Ecto neural progenitor cell (in vitro differentiated cells): ENCODE measurements around the gene ANKRD29.
"Not testable (repeated sequence)": the region's sequence is repeated elsewhere in the genome, so short reads cannot be mapped to it uniquely, and the experiment has no call there.

Experiments
- DNase-seq: peaks from one replicate; pipeline ENCODE4 v3.0.0-alpha.2; 2018; ENCODE audit warnings: low spot score

The ANKRD29 gene

GRCh38 chr18:23616258-23616657 is 46.5 kb downstream of the ANKRD29 start:
- DNase-seq, result no peak

DNA sequence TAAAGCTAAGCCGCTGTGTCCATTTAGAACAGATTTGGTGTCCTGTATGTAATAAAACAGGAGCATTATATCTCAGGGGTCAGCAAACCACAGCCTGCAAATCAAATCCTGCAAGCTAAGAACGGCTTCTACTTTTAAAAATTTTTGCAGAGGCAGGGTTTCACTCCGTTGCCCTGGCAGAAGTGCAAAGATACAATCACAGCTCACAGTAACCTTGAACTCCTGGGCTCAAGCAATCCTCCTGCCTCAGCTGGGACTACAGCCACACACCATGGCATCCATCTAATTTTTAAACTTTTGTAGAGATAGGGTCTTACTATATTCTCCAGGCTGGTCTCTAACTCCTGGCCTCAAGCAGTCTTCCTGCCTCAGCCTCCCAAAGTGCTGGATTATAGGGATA is 47.8 kb downstream of the ANKRD29 start:
- no peak for DNase-seq

DNA sequence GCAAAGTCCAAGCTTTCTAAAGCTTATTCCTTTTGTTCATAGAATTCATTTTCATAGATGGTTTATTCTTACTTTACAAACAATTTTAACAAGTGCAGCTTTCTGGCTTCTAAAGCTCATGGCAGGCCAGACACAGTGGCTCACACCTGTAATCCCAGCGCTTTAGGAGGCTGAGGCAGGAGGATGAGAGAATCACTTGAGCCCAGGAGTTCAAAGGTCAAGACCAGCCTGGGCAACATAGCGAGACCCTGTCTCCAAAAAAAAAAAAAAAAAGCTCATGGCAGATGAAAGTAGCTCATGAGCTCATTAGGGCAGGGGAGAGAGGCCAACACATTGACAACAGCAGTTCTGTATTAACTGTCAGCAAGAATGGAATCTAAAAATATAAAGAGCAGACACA is 48.3 kb downstream of the ANKRD29 start:
- no peak for DNase-seq

GRCh38 chr18:23613091-23613475 is 49.6 kb downstream of the ANKRD29 start:
- not testable (repeated sequence) for DNase-seq

- DNase-seq, result no peak
These were observed 50.1 kb downstream of the ANKRD29 start for GRCh38 chr18:23612434-23613090.

GRCh38 chr18:23609390-23610023 is 53.2 kb downstream of the ANKRD29 start:
- no peak for DNase-seq

DNA sequence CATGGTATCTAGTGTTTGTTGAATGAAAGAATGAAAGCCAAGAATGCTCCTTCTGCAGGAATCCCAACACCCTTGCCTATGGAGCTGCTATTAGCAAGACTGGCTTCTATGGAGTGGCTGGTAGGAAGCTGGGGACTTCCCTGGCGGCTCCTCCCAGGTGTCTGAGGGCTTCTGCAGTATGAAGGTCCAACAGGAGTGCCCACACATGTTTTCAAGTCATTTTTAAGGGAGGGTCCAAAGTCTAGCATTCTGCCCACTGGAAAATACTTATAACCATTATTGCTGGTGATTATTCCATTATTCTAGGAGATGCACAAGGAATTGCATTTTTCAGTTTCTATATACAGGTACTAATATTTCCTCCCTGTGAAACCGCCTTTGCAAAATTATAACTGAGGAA is 54.5 kb downstream of the ANKRD29 start:
- no peak for DNase-seq

- no peak for DNase-seq
These were observed 56.8 kb downstream of the ANKRD29 start for GRCh38 chr18:23605941-23606340.

DNA sequence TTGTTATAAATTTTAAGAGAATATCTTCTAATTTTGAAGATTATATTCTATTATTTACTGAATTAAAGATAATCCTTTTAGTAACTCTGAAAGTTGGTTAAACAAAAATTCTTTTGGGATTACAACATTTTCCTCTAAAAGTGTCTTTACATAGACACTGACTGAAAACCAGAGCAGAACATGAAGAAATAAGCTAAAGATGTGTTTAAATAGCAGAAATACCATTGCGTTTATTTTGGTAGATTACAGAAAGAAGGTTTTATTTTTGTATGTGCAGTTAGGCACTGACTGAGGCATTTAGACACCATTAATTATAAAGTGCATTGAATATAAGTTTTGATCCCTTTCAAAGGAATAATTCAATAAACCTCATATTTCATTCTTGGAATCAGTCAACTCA is 62.9 kb downstream of the ANKRD29 start:
- no peak for DNase-seq

DNA sequence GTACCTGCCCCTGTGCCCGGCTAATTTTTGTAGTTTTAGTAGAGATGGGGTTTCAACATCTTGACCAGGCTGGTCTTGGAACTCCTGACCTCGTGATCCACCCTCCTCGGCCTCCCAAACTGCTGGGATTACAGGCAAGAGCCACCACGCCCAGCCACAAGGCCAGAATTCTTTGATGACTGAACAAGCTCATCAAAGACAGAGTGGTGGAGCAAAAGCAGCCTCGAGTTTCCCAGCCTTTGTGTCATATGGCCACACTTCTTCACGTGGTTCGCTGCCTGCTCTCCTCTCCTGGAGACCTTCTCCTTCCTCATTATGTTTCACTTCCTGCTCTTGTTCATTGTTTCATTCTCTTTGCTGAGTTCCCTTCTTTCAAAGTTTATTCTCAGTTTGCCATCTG is 66.5 kb downstream of the ANKRD29 start:
- no peak for DNase-seq

DNA sequence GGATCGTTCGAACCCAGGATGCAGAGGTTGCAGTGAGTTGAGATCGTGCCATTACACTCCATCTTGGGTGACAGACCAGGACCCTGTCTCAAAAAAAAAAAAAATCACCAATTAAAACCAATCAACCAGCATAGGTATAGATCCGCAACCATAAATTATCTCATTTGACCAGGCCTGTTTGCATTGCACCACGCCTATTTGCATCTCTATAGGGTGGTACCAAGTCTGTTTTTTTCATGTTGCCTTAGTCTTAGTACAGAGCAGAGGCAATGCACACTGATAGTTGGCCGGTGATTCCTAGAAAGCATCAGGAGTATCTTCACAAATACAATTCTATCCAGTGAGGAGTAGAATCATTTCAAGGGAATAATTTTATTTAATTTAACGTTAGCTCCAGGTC is 67.1 kb downstream of the ANKRD29 start:
- DNase-seq, result no peak

DNA sequence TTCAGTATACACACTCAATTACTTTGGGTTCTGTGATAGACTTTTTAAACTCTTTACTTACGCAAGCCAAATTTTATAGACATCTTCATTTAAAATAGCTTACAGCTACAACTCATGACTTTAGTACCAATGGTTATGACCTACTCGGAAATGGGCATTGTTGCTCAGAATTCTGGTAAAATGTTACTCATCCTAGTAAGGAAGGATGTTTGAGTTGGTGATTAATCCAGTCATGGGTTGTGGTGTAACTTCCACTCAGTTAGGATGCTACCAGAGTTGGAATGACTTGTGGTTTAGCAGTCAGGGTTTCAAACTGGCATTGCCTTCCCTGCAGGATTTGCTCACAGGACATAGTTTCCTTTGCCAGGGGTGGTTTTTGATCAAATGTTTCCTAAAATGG is 69.0 kb downstream of the ANKRD29 start:
- DNase-seq, result no peak

DNA sequence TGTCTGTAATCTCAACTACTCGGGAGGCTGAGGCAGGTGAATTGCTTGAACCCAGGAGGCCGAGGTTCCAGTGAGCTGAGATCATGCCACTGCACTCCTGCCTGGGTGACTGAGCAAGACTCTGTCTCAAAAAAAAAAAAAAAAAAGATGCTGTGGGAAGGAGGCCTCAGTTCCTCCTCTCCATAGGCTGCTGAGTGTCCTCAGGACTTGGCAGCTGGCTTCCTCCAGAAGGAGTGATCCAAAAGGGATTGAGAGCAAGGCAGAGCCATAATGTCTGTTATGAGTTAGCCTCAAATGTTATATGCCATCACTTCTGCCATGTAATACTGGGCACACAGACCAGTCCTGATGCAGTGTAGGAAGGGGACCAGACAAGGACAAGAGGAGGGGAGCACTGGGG is 69.8 kb downstream of the ANKRD29 start:
- DNase-seq, result no peak

- no peak for DNase-seq
These were observed 71.7 kb downstream of the ANKRD29 start for GRCh38 chr18:23591011-23591410.

DNA sequence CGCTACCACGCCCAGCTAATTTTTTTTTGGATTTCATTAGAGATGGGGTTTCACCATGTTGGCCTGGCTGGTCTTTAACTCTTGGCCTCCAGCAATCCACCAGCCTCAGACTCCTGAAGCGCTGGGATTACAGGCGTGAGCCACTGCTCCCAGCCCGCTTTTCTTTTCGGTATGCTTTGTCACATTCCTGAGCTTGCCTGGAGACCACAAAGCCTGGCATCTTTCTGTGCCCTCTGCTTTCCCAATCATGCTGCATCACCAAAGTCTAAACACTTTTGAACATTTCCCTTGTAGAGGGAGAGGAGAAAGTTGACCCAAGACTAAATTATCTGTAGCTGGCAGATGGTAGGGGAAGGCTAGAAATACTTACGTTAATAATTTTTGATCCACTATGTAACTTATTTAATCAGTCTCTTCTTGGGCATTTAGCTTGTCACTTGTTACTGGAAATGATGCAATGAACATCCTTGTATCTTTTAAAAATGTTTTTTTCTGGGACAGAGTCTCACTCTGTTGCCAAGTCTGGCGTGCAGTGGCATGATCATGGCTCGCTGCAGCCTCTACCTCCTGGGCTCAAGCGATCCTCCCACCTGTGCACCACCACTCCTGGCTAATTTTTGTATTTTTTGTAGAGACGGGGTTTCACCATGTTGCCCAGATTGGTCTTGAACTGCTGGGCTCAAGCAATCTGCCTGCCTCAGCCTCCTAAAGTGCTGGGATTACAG is 73.7 kb downstream of the ANKRD29 start:
- DNase-seq, result no peak

DNA sequence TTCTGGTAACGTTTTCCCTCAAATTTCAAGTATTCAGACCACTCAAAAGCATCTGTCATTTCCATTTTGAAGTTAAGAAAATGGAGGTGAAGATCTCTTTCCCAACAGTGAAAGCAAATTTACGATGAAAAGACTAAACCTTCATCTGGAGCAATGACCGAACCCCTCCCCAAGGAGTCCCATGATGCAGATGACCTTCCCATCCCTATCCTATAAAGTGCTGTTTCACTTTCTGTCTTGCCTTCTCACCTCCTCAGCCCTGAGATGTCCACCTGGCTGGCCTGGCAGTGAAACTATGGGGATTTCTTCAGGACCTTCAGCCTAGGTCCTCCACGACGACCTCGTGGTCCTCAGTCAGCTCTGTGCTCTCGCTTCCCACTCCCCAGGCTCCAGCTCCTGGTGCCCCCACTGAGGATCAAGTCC is 75.5 kb downstream of the ANKRD29 start:
- DNase-seq, result no peak

DNA sequence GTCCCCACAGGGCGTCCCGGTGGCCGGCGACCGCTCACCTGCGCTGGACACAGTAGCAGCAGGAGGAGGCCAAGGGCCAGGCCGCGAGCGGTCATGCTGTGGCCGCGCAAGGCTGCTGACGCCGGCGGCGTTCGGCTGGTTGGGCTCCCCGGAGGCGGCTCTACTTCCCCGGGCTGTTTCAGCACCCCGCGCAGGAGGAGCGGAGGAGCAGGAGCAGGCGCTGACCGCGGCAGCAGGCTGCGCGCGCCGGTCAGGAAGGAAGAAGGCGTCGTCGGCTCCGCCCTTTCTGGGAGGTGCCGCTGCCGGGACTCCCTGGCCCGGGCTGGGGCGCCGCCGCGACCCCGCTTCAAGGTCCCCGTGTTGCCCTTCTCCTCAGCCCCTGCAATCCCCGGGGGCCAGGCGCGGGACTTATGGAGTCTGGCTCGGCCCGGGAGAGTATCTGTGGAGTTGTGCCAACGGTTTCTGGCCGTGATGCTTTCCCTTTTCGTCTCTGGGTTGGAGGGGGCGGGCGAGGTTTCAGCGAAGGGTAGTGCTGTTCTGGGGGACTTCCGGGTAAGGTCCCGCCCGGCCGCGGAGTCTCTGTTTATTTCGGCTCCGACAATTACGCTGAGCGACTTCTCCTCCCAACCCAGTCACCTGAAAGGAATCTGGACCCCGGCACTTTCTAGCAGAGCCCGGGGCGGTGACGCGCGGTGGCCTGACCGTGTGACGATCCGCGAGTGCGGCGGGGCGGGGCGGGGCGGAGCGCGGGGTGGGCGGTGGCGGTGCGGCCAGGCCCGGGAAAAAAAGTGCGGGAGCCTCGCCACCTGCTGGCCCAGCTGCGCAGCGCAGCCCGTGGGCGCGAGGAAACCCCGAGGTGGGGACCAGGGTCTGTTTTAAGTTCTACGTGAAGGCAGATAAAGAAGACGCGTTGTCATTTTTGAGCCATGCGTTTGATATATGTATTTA is 76.2 kb downstream of the ANKRD29 start, which contains the start of gene NPC1:
NPC1 (minus strand) TSS at position 258 of the 948 bp plus-strand sequence; CDS start at position 95, 163 bp downstream.
- peak; percentile 94 for DNase-seq

DNA sequence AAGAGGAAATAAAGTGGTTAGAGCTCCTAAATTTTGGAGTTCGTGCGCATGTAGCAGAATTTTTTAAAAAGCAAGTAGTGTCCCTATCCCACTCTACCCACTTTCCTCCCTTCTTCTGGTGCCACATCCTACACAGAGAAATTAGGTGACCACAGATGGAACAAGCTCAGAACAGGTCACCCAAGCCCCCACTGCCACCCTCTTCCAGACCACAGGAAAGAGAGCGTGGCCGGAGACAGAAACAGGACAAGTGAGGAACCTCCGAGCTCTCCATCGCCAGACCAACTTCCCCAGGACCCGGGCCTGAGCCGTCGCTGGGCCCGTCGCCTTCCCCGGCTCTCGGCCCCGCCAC is 76.8 kb downstream of the ANKRD29 start:
- DNase-seq, result no peak

DNA sequence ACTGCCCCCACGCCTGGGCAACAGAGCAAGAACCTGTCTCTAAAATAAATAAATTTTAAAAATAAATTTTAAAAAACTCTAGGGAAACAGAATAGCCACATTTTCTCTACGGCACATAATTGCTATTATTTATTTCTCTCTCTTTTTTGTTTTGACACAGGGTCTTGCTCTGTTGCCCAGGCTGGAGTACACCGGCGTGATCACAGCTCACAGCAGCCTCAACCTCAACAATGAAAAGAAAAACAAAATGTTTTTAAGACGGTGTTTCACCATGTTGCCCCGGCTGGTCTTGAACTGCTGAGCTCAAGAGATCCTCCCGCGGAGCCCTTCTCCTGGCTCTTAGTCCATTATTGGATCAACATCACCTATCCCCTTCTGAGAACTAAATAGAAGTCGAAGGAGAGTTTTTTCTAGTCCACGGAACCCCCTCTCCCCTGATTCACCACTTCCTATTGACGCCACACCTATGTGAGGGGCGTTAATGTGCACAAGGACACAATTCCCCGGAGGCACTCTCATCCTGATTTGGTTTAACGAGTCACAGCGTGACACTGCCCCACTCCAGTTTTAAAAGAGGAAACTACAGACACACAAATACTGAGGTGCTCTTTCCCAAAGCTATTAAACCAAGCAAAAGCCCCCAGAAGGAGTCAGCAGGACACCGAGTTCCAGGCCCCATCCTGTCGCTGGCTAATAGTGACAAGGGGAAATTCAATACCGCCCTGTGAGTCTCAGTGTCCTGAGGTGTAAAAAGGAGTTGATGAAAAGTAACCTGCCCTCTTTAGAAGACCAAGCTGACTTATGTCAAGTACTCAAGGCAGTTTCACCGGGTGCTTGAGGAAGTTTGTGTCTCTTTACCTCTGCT is 77.5 kb downstream of the ANKRD29 start:
- no peak for DNase-seq

DNA sequence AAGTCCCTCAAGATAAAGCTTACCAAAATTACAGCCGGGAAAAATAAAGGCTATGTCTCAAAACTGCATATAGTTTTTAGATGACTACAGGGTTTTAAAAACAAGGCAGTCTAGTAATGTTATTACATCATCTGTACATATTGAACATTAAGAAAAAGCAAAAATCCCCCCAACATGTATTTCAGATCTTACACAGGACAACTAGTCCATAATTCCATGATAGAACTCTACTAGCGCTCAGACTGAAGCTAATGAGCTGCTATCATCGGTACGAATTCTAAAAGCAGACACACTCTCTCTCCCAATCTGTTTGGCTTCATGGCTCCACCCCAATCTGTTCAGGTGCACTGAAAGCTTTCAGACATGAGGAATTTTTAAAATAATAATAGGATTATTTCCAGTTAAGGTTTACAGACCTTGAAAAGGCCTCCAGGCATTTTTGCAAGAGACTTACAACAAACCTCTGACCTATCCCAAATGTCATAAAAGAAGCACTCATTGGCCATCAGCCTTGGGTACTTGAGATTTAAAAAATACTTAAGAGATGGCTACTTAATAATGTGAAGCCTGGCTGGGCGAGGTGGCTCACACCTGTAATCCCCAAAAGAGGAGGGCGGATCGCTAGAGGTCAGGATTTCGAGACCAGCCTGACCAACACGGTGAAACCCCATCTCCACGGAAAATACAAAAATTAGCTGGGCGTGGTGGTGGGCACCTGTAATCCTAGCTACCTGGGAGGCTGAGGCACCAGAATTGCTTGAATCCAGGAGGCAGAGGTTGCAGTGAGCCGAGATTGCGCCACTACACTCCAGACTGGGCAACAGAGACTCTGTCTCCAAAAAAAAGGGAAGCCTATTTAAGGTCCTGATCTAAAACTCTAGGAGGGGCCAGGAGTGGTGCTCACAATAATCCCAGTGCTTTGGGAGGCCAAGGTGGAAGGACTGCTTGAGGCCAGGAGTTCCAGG is 78.4 kb downstream of the ANKRD29 start:
- no peak for DNase-seq
